Erythroblast (primary cell): ENCODE data around the gene VSIR.

ENCODE experiments used
- DNase-seq, 2 experiments: peaks; one replicate each; lab custom pipeline; 2025; lab: John Stamatoyannopoulos, UW
- GATA1 ChIP-seq: IDR thresholded peaks from 2 replicates; pipeline ENCODE4 v1.6.1; 2011; ENCODE audit warnings: low read depth, mild to moderate bottlenecking, control low read depth, low read length, moderate library complexity
- POLR2A ChIP-seq: IDR thresholded peaks from 2 replicates; pipeline ENCODE4 v1.6.1; 2011; ENCODE audit warnings: mild to moderate bottlenecking, low read length

The VSIR gene

GRCh38 chr10:71799608-71800453, 26.5 kb upstream of the VSIR start:
- DNase-seq = no peak
- TF ChIP-seq POLR2A (no peak), GATA1 (no peak)

GRCh38 chr10:71799112-71799511, 25.8 kb upstream of the VSIR start:
- TF ChIP-seq GATA1 = no peak
- no peak for TF ChIP-seq POLR2A
- DNase-seq = no peak

GRCh38 chr10:71798308-71798624, 24.9 kb upstream of the VSIR start:
- DNase-seq = no peak
- TF ChIP-seq POLR2A (no peak), GATA1 (no peak)

GRCh38 chr10:71797533-71798307, 24.4 kb upstream of the VSIR start:
- TF ChIP-seq POLR2A (no peak), GATA1 (peak; percentile 57)
- DNase-seq = peak; percentile 85 to 91

- TF ChIP-seq GATA1 (no peak), POLR2A (no peak)
- DNase-seq = peak; percentile 41 to 46
Observed at GRCh38 chr10:71796749-71797405, 23.6 kb upstream of the VSIR start.

- TF ChIP-seq POLR2A (no peak), GATA1 (no peak)
- DNase-seq = peak; percentile 24 to 54
Observed at GRCh38 chr10:71795248-71795647, 21.9 kb upstream of the VSIR start.

GRCh38 chr10:71790749-71791440, 17.6 kb upstream of the VSIR start:
- no peak for DNase-seq
- TF ChIP-seq GATA1 = no peak

GRCh38 chr10:71789871-71790270, 16.6 kb upstream of the VSIR start:
- DNase-seq = no peak
- no peak for TF ChIP-seq POLR2A
- no peak for TF ChIP-seq GATA1

- no peak for DNase-seq
- TF ChIP-seq GATA1 (no peak), POLR2A (no peak)
Observed at GRCh38 chr10:71788954-71789353, 15.6 kb upstream of the VSIR start.

GRCh38 chr10:71784679-71785272, 11.5 kb upstream of the VSIR start:
- TF ChIP-seq POLR2A (no peak), GATA1 (no peak)
- no peak for DNase-seq

- DNase-seq = no peak
Observed at GRCh38 chr10:71783917-71784678, 10.8 kb upstream of the VSIR start.

GRCh38 chr10:71782917-71783490, 9.7 kb upstream of the VSIR start:
- DNase-seq = no peak
- no peak for TF ChIP-seq GATA1

More at GRCh38 chr10:71783917-71784678, 10.8 kb upstream of the VSIR start:
- TF ChIP-seq POLR2A = no peak
- no peak for TF ChIP-seq GATA1

- DNase-seq = no peak
- TF ChIP-seq GATA1 = no peak
- TF ChIP-seq POLR2A = no peak
Observed at GRCh38 chr10:71782221-71782916, 9.0 kb upstream of the VSIR start.
